HG02678 (cell line): ENCODE data around the gene CCDC117.
"Not testable (repeated sequence)": the region's sequence is repeated elsewhere in the genome, so short reads cannot be mapped to it uniquely, and the experiment has no call there.

Experiments
- ATAC-seq: cut with Tn5 transposase; IDR thresholded peaks from one replicate; pipeline ENCODE4 v1.9.1; 2021; ENCODE audit warnings: mild to moderate bottlenecking, moderate library complexity; ENCODE audit not compliant: unreplicated experiment

CCDC117 gene

DNA sequence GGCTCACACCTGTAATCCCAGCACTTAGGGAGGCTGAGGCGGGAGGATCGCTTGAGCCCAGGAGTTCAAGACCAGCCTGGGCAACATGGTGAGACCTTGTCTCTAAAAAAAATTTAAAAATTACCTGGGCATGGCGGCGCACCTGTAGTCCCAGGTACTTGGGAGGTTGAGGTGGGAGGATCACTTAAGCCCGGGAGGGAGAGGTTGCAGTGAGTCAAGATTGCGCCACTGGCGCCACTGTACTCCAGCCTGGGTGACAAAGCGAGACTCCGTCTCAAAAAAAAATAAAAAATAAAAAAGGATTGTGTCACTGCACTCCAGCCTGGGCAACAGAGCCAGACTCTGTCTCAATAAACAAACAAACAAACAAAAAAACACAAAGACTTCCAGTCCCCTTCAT is 52.0 kb downstream of the CCDC117 start:
- ATAC-seq, result not testable (repeated sequence)

DNA sequence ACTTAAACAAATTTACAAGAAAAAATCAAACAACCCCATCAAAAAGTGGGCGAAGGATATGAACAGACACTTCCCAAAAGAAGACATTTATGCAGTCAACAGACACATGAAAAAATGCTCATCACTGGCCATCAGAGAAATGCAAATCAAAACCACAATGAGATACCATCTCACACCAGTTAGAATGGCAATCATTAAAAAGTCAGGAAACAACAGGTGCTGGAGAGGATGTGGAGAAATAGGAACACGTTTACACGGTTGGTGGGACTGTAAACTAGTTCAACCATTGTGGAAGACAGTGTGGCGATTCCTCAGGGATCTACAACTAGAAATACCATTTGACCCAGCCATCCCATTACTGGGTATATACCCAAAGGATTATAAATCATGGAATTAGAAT is 53.9 kb downstream of the CCDC117 start:
- ATAC-seq, result not testable (repeated sequence)

DNA sequence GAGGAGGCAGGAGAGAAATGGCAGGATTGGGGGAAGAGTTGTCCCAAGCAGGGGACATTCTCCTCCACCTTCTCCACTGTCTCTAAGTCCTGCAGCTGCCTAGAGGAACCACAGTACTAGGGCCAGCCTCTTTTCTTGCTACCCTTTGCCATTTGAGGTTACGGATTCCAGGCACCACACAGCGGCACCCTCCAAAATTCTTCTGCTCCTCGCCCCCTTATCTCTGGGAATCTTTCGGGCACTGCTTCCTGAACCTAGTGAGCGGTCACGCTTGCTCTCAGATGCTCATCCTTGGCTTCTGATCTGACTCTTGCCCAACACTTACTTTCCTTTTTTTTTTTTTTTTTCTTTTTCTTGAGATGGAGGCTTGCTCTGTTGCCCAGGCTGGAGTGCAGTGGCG is 54.4 kb downstream of the CCDC117 start:
- ATAC-seq, result no peak

DNA sequence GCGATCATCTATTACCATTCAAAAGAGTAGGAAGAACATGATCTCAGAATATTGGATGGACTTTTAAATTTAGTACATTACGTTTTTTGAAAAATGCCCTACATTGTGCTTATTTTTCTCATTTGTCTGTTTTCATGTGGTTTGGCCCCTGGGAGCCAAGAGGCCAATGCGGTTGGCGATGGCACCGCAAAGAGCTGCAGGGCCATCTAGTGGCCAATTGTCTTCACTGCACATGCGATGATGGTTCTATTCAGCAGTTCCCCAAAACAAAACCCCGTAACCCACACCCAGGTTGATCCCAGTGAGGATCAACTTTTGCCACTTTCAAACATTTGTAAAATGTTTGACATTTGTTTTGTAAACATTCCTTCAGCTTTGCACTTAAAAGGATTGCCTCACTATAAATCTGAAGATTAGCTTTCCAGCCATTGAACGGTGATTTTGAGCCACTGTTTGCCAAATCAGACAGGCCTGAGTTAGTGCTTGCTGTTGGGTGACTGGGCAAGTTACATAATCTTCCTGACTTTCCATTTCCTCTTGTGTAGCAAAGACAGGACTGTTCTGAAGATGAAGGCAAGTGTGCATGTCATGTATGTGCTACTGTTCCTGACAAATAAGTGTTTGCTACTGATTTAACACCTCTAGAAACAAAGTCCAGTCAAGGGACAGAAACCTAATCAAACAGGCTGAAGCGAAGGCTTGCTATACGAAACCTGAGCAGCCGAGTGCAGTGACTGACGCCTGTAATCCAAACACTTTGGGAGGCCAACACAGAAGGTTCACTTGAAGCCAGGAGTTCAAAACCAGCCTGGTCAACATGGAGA is 57.1 kb downstream of the CCDC117 start:
- ATAC-seq, result peak; percentile 53

DNA sequence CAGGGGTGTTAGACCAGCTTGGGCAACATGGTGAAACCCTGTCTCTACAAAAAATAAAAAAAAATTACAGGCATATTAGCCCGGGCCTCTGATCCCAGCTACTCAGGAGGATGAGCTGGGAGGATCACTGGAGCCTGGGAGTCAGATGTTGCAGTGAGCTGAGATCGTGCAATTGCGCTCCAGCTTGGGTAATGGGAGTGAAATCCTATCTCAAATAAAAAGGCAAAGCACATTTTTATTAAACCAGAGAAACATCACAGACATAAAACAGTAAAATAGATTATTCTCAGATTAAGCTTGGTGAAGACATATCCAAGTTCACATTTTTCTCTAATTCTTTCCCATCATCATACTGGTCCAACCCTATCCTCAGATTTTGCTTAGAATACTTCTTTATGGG is 57.9 kb downstream of the CCDC117 start:
- ATAC-seq, result no peak

DNA sequence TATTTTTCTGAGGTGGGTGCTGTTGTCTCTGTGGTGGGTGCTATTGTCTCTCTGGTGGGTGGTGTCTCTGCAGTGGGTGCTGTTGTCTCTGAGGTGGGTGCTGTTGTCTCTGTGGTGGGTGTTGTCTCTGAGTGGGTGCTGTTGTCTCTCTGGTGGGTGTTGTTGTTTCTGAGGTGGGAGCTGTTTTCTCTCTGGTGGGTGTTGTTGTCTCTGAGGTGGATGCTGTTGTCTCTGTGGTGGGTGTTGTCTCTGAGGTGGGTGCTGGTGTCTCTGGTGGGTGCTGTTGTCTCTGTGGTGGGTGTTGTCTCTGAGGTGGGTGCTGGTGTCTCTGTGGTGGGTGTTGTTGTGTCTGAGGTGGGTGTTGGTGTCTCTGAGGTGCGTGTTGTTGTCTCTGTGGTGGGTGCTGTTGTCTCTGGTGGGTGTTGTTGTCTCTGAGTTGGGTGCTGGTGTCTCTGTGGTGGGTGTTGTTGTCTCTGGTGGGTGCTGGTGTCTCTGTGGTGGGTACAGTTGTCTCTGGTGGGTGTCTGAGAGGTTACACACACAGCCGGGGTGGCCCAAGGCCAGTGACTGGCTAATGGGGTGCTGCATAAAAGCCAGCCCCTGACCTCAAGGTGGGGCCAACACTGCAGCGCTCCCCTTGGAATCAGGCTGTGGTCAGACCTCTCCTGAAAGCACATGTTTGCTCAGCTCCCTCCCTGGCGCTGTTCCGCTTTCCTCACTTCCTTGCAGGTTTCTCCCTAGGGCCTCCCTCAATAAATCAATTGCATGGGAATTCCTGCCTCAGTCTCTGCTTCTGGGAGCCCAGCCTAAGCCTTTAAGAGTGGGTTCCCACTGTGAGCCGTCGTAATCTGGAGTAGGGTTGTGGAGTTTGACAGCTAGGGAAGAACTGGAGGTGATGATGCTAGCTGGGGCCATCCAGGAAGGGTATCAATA is 58.9 kb downstream of the CCDC117 start:
- no peak for ATAC-seq

DNA sequence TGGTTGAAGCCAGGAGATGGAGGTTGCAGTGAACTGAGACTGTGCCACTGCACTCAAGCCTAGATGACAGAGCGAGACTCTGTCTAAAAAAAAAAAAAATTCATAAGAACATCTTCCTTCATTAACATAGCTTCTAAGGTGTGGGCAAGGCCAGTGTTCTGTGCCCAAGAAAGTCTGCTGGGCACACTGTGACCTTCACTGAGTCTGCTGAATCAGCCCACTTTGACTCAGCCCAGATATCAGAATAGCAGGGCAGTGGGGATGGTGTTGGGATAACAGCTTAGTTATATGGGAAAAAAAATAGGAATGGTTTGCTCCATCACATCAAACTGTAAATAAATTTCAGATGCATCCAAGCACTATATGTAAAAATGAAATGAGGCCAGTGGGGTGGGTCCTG is 60.2 kb downstream of the CCDC117 start:
- no peak for ATAC-seq

DNA sequence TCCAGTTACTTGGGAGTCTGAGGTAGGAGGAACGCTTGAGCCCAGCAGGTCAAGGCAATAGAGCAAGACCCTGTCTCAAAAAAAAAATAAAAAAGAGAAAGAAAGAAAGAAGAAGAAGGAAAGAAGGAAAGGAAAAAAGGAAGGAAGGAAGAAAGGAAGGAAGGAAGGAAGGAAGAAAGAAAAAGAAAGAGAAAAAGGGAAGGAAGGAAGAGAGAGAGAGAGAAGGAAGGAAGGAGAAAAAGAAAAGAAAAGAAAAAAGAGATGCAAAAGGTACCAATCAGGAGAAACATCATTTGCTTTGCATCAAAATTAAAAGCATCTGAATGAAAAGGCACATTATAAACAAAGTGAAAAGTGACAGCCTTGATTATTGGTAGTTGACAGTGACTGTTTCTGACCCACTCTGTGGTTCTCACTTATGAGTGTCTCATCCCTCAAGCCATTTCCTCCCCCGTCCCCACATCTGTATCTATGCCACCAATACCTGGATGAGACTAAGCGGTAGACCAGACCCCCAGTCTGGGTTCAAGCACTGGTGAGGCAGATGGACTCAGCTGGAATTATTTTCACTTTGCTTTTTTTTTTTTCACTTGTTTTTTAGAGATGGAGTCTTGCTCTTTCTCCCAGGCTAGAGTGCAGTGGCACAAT is 60.9 kb downstream of the CCDC117 start:
- ATAC-seq, result no peak

DNA sequence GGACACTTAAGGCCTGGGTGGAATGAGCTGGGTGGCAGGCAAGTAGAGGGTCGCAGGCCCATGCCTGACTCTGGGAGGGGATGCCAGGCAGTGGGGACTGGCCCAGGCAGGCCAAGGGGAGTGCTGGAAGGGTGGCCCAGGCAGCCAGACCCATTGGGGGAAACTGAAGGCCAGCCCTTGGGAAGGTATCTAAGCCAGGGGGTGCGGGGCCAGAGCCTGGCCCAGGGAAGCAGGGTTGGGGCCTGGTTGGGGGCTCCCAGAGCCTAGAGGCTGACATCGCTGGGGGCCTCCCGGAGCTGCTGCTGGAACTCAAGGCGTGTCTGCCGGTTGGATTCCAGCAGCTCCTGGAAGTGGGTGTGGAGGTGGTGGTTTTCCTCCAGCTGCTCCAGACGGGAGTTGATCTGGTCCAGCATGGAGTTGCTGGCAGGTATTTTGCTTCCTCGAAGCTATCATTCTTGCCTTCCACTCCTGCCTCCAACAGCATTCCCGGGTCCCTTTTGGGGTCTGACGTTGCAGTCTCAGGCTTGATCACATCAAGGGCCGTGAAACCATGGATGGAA is 63.2 kb downstream of the CCDC117 start:
- no peak for ATAC-seq

DNA sequence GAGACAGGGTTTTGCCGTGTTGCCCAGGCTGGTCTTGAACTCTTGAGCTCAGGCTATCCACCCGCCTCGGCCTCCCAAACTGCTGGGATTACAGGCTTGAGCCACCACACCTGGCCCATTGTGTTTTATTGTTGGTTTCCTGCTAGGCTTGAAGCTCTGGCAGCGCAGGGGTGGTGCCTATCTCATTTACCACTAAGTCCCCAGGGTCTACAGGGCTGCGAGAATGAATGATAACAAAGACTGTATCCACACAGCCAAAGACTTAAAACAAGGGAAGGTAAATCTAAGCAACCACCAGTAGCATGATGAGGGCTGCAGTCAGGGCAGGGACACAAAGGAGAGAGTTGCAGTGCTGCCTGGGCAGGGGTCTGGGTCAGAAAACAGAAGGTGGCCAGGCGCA is 65.1 kb downstream of the CCDC117 start:
- ATAC-seq, result no peak
